Tibial nerve (tissue), 3 donors: ENCODE measurements around the gene MEF2A.

Experiments used
- CTCF ChIP-seq, 5 experiments: fragments of 200-600 bp in 3 of 5; fragments of 450-650 bp in 2 of 5; sonication (generic) in 3 of 5; IDR thresholded peaks; one replicate each; pipeline ENCODE4 v1.5.1; 2016 to 2019; ENCODE audit warnings: antibody characterized with exemption in 5 of 5, mild to moderate bottlenecking in 3 of 5, moderate library complexity in 2 of 5
- POLR2A ChIP-seq, 2 donors: fragments of 450-650 bp; IDR thresholded peaks; one replicate each; pipeline ENCODE4 v1.6.1; 2017; ENCODE audit warnings: antibody characterized with exemption in 2 of 2, mild to moderate bottlenecking in 2 of 2, moderate library complexity in 2 of 2

GRCh38 chr15:99727330-99727729, 161.5 kb downstream of the MEF2A start:
- TF ChIP-seq CTCF (IDR thresholded peaks at IDR 0.05) (no peak), POLR2A (IDR thresholded peaks at IDR 0.05) (no peak)
